ENCODE results near the gene SVIL.
A peak's percentile ranks its signal among the peaks of the same experiment; 100 is the strongest.

Gene SVIL

GRCh38 chr10:29646238-29646902, 11.6 kb upstream of the SVIL start:
- peak; percentile 68 for DNase-seq (ENCODE audit: low read depth)
- no peak overlapping the region for H3K4me3 ChIP-seq (ENCODE audit: low read depth, low read length)
- TF ChIP-seq CTCF (conservative IDR thresholded peaks at IDR 0.05; ENCODE audit: low read depth, low read length): no peak

- TF ChIP-seq CTCF (conservative IDR thresholded peaks at IDR 0.05; ENCODE audit: low read depth, low read length): no peak
- peak; percentile 42 for DNase-seq (ENCODE audit: low read depth)
- H3K4me3 ChIP-seq (ENCODE audit: low read depth, low read length): no peak overlapping the region
Measured at GRCh38 chr10:29643771-29644501, 9.2 kb upstream of the SVIL start.

- peak; percentile 92 for DNase-seq (ENCODE audit: low read depth)
- no peak for TF ChIP-seq CTCF (conservative IDR thresholded peaks at IDR 0.05; ENCODE audit: low read depth, low read length)
- no peak overlapping the region for H3K4me3 ChIP-seq (ENCODE audit: low read depth, low read length)
Measured at GRCh38 chr10:29642990-29643389, 8.2 kb upstream of the SVIL start.

GRCh38 chr10:29637537-29637936, 2.8 kb upstream of the SVIL start:
- DNase-seq (ENCODE audit: low read depth): no peak
- no peak for TF ChIP-seq CTCF (conservative IDR thresholded peaks at IDR 0.05; ENCODE audit: low read depth, low read length)

GRCh38 chr10:29636178-29636577, 1.4 kb upstream of the SVIL start:
- TF ChIP-seq CTCF (conservative IDR thresholded peaks at IDR 0.05; ENCODE audit: low read depth, low read length): no peak
- H3K4me3 ChIP-seq (ENCODE audit: low read depth, low read length): no peak overlapping the region
- DNase-seq (ENCODE audit: low read depth): peak; percentile 87

More at GRCh38 chr10:29637537-29637936, 2.8 kb upstream of the SVIL start:
- no peak overlapping the region for H3K4me3 ChIP-seq (ENCODE audit: low read depth, low read length)

- H3K4me3 ChIP-seq (ENCODE audit: low read depth, low read length): peak overlapping the region; percentile 51
- DNase-seq (ENCODE audit: low read depth): peak; percentile 95
Measured at GRCh38 chr10:29635711-29636144, 957 bp upstream of the SVIL start.

More at GRCh38 chr10:29635711-29636144, 957 bp upstream of the SVIL start:
- no peak for TF ChIP-seq CTCF (conservative IDR thresholded peaks at IDR 0.05; ENCODE audit: low read depth, low read length)
